LNCAP (cell line): ENCODE results near the gene MYO5C.

ENCODE experiments used
- CTCF ChIP-seq: fragments of 450-650 bp; IDR thresholded peaks from 2 replicates; pipeline ENCODE4 v1.5.1; 2017; ENCODE audit warnings: mild to moderate bottlenecking

Gene MYO5C

DNA sequence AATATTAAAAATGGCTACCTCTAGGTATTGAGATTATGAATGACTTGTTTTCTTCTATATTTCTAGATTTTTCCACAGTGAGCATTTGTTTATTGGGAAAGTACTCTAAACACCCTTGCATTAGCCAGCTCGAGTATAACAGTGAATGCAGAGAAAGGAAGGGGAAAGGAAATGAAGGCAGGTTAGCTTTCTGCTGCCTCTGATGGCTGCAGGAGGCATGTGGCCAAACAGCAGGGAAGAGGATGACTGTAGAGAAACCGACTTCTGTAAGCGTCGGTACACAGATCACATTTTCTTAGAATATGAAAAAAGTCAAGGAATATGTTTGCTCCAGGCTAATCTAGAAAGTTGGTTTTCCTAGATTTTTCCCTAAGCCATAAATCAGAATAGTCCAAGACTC is 124.2 kb downstream of the MYO5C start:
- TF ChIP-seq CTCF = no peak

- TF ChIP-seq CTCF = no peak
These were observed 130.9 kb downstream of the MYO5C start for GRCh38 chr15:52164631-52165265.

- TF ChIP-seq CTCF = no peak
These were observed 132.0 kb downstream of the MYO5C start for GRCh38 chr15:52163321-52164190.

DNA sequence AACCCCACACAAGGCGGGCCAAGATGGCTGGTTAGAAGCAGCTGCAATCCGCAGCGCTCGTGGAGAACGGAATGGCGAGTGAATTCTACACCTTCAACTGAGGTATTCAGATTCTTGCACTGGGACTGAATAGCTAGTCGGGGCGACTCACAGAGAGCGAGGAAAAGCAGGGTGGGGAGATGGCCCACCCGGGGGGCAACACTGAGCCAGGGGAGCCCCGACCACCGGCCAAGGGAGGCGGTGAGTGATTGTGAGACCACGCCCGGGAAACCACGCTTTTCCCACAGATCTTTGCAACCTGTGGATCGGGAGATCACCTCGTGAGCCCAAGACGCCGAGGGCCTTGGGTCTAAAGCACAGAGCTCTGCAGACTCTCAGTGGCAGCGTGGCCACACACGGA is 132.7 kb downstream of the MYO5C start:
- TF ChIP-seq CTCF = no peak

GRCh38 chr15:52162260-52162659 is 133.3 kb downstream of the MYO5C start:
- TF ChIP-seq CTCF = no peak

GRCh38 chr15:52161406-52161966 is 134.1 kb downstream of the MYO5C start:
- no peak for TF ChIP-seq CTCF

- TF ChIP-seq CTCF = no peak
These were observed 136.0 kb downstream of the MYO5C start for GRCh38 chr15:52159645-52160044.
